Lower leg skin (tissue), 3 donors: ENCODE measurements around the gene ATXN1L.

Experiments
- POLR2A ChIP-seq, 2 donors: fragments of 450-650 bp; IDR thresholded peaks; one replicate each; pipeline ENCODE4 v1.6.1; 2016 to 2017; ENCODE audit warnings: antibody characterized with exemption in 2 of 2, mild to moderate bottlenecking in 1 of 2, moderate library complexity in 1 of 2
- TF ChIP-seq, protein P1 (sequence below), 3 donors: fragments of 450-650 bp; IDR thresholded peaks; one replicate each; pipeline ENCODE4 v1.5.1; 2016; ENCODE audit warnings: antibody characterized with exemption in 3 of 3, mild to moderate bottlenecking in 3 of 3, moderate library complexity in 2 of 3

DNA sequence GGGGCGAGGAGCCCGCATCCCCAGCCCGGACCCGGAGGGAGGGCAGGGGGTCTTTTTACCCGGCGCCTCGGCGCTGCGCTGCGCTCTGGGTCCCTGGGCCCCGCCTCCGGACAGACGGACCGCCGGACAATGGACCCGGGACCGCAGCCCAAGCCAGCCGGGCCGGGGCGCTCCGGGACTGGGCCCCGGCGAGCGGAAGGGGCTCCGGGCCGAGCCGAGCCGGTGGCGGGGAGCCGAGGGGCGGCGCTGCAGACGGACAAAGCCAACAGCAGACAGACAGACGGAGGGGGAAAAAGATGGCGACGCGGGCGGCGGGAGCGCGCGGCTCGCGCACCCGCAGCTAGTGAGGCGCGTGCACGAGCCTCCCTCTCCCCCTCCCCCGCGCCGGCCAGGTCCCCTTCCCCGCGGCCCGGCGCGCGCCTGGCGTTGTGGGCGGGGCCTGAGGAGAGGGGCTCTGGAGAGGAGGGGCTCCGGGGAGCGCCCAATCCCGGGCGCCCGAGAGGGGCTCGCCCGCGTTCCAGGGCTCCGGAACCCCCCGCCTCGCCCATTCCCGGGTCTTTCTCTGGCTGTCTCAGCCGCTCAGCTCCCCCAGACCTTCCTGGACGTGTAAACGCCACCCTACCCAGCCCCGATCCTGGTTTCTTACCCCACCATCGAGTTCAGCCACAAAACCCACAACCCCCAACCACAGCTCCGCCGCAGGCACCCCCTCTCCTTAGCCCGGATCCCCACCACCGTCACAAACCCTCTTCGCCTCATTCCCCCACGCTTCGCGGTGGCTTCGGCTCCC, 38.3 kb downstream of the ATXN1L start, which contains the start of gene ZNF821:
- TF ChIP-seq, protein P1, sequence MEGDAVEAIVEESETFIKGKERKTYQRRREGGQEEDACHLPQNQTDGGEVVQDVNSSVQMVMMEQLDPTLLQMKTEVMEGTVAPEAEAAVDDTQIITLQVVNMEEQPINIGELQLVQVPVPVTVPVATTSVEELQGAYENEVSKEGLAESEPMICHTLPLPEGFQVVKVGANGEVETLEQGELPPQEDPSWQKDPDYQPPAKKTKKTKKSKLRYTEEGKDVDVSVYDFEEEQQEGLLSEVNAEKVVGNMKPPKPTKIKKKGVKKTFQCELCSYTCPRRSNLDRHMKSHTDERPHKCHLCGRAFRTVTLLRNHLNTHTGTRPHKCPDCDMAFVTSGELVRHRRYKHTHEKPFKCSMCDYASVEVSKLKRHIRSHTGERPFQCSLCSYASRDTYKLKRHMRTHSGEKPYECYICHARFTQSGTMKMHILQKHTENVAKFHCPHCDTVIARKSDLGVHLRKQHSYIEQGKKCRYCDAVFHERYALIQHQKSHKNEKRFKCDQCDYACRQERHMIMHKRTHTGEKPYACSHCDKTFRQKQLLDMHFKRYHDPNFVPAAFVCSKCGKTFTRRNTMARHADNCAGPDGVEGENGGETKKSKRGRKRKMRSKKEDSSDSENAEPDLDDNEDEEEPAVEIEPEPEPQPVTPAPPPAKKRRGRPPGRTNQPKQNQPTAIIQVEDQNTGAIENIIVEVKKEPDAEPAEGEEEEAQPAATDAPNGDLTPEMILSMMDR (IDR thresholded peaks at IDR 0.05), result no peak
- TF ChIP-seq POLR2A (IDR thresholded peaks at IDR 0.05), result no peak
